ENCODE results near the gene SHF. TPM values are rescaled to one million over a fixed set of nuclear protein-coding genes. Genes with fewer than 3 reads are reported as not detected.

SHF gene
- total RNA-seq, 1 experiment from 2014 or later: 21.7 TPM

GRCh38 chr15:45121706-45122417 is 65.9 kb downstream of the SHF start:
- no peak overlapping the region for H3K14ac ChIP-seq (ENCODE audit: insufficient read depth, low read length)
- no peak overlapping the region for H2AK5ac ChIP-seq (ENCODE audit: insufficient read length, low read length)
- H4K8ac ChIP-seq (replicated peaks; ENCODE audit: insufficient read length, low read depth, low read length): no peak overlapping the region
- WGBS (ENCODE audit: extremely low coverage, insufficient read length, low lambda C conversion rate): no CpG with 5 or more reads among the region's 9 CpGs
- no peaks in the 10 kb centered on the region for H3K79me2 ChIP-seq (ENCODE audit: insufficient read depth, low read length)
- H3K79me1 ChIP-seq (ENCODE audit: insufficient read depth, low read depth, low read length, poor library complexity, severe bottlenecking): no peaks in the 10 kb centered on the region
- Mint-ChIP-seq H3K9me3 (peaks cover 4 to 5% of the 10 kb centered on the region in 2 experiments; a peak in 4 of 5 replicates), H3K27ac (no peak overlapping the region; a peak in 1 of 7 replicates), H3K4me1 (peaks cover 2 to 12% of the 10 kb centered on the region in 2 experiments; a peak in 3 of 4 replicates), H3K27me3 (ENCODE audit: low read depth) (peaks cover 80% of the 10 kb centered on the region), H3K4me3 (no peak overlapping the region; a peak in 1 of 5 replicates), H3K36me3 (ENCODE audit: insufficient read depth in 1 of 3, low read depth in 3 of 3) (no peaks in the 10 kb centered on the region; a peak in 2 of 7 replicates)
- H3K4me2 ChIP-seq (ENCODE audit: insufficient read depth, insufficient read length, low read length): no peak overlapping the region
- no peaks in the 10 kb centered on the region for H3K4me1 ChIP-seq (ENCODE audit: insufficient read depth, low read length)
- peaks cover 20% of the 10 kb centered on the region for H3K27me3 ChIP-seq (ENCODE audit: insufficient read depth, low read length)
- no peak overlapping the region for H3K9ac ChIP-seq (ENCODE audit: extremely low read depth, insufficient read length, low read length)
- DNase-seq: no peak
- no peak overlapping the region for H2AFZ ChIP-seq (ENCODE audit: low read length)
- no peak for TF ChIP-seq CTCF (conservative IDR thresholded peaks at IDR 0.05)
- H3K56ac ChIP-seq (ENCODE audit: insufficient read length, low read depth, low read length): no peak overlapping the region
- no peak overlapping the region for H2BK5ac ChIP-seq (ENCODE audit: insufficient read length, low read length)
- no peak overlapping the region for H3K27ac ChIP-seq (ENCODE audit: insufficient read length, low read depth, low read length)
- H3K18ac ChIP-seq (ENCODE audit: insufficient read length, low read depth, low read length): no peak overlapping the region
- H3K23ac ChIP-seq (ENCODE audit: insufficient read length, low read depth, low read length): no peak overlapping the region
- H2BK20ac ChIP-seq (ENCODE audit: low read depth, low read length, poor library complexity, severe bottlenecking): no peak overlapping the region
- H3K4ac ChIP-seq (ENCODE audit: low read depth, low read length): no peak overlapping the region
- H2BK12ac ChIP-seq (ENCODE audit: insufficient read length, low read depth, low read length): no peak overlapping the region
- H2BK120ac ChIP-seq (ENCODE audit: low read depth, low read length, poor library complexity, severe bottlenecking): no peak overlapping the region
- no peak overlapping the region for H4K91ac ChIP-seq (ENCODE audit: insufficient read length, low read depth, low read length)
- no peak overlapping the region for H4K5ac ChIP-seq (ENCODE audit: insufficient read length, low read depth, low read length)
- no peak overlapping the region for H2BK15ac ChIP-seq (ENCODE audit: low read depth, low read length)
- peaks cover 3% of the 10 kb centered on the region for H4K20me1 ChIP-seq (ENCODE audit: control insufficient read depth, insufficient read depth, insufficient read length)
- peaks cover 2% of the 10 kb centered on the region for H3K23me2 ChIP-seq (ENCODE audit: insufficient read length, low read depth, low read length, poor library complexity, severe bottlenecking)
- H3T11ph ChIP-seq (ENCODE audit: low read length): no peak overlapping the region
- no peaks in the 10 kb centered on the region for H3K9me3 ChIP-seq (ENCODE audit: control insufficient read depth, low read depth, low read length)
